ENCODE data around the gene FAU. TPM values are rescaled to one million over a fixed set of nuclear protein-coding genes. Genes with fewer than 3 reads are reported as not detected.

Gene FAU
- total and polyA plus RNA-seq, 2 of the 13 experiments (the other 11 are each of a cell fraction or from before 2014, with no cell fraction given): 374 to 869 TPM

- TF ChIP-seq PAXIP1 (CRISPR knock-in tag; conservative IDR thresholded peaks at IDR 0.05) (no peak), ZNF234 (CRISPR knock-in tag; conservative IDR thresholded peaks at IDR 0.05) (no peak), KLF16 (CRISPR knock-in tag; IDR thresholded peaks at IDR 0.05) (no peak), SIN3B (IDR thresholded peaks at IDR 0.05; ENCODE audit: low read length) (no peak), ZNF782 (CRISPR knock-in tag; IDR thresholded peaks at IDR 0.05; ENCODE audit: borderline replicate concordance) (no peak), ZNF205 (CRISPR knock-in tag; IDR thresholded peaks at IDR 0.05) (no peak), ZFP41 (CRISPR knock-in tag; IDR thresholded peaks at IDR 0.05; ENCODE audit: borderline replicate concordance) (no peak), ZBTB37 (CRISPR knock-in tag; IDR thresholded peaks at IDR 0.05) (no peak), ZNF367 (CRISPR knock-in tag; IDR thresholded peaks at IDR 0.05; ENCODE audit: borderline replicate concordance) (no peak), AHDC1 (CRISPR knock-in tag; IDR thresholded peaks at IDR 0.05; ENCODE audit: borderline replicate concordance) (no peak), ZNF672 (CRISPR knock-in tag; IDR thresholded peaks at IDR 0.05) (no peak), ZNF7 (CRISPR knock-in tag; IDR thresholded peaks at IDR 0.05) (no peak), NFIB (CRISPR knock-in tag; IDR thresholded peaks at IDR 0.05; ENCODE audit: borderline replicate concordance) (no peak), FIP1L1 (IDR thresholded peaks at IDR 0.05; ENCODE audit: borderline replicate concordance, insufficient read depth, low read depth, low read length) (no peak)
Observed at GRCh38 chr11:65116370-65117205, 5.3 kb downstream of the FAU start (continued).

Measured in HepG2 (cell line).